HG02798 (cell line): ENCODE measurements around the gene COX8A.
"Not testable (repeated sequence)": the region's sequence is repeated elsewhere in the genome, so short reads cannot be mapped to it uniquely, and the experiment has no call there.

Experiments used
- ATAC-seq: cut with Tn5 transposase; IDR thresholded peaks from one replicate; pipeline ENCODE4 v1.9.1; 2021; ENCODE audit warnings: mild to moderate bottlenecking; ENCODE audit not compliant: unreplicated experiment, poor library complexity

Gene COX8A

GRCh38 chr11:63966444-63966843 is 8.0 kb upstream of the COX8A start:
- no peak for ATAC-seq

- no peak for ATAC-seq
These were observed 5.0 kb upstream of the COX8A start for GRCh38 chr11:63969461-63969860.

GRCh38 chr11:63970902-63971301 is 3.5 kb upstream of the COX8A start:
- ATAC-seq = no peak

GRCh38 chr11:63973912-63974258 is 535 bp upstream of the COX8A start:
- ATAC-seq = not testable (repeated sequence)

GRCh38 chr11:63978551-63979239 is 4.3 kb downstream of the COX8A start:
- ATAC-seq = no peak

GRCh38 chr11:63979426-63979825 is 5.0 kb downstream of the COX8A start:
- ATAC-seq = no peak

GRCh38 chr11:63985812-63986155 is 11.4 kb downstream of the COX8A start:
- ATAC-seq = peak; percentile 46

GRCh38 chr11:63986156-63986931 is 11.9 kb downstream of the COX8A start, which contains the start of gene OTUB1:
Gene OTUB1 (plus strand): TSS chr11:63986438. CDS start chr11:63986457, 19 bp downstream.
- peak; percentile 85 for ATAC-seq

- ATAC-seq = no peak
These were observed 12.6 kb downstream of the COX8A start for GRCh38 chr11:63986932-63987513.

GRCh38 chr11:63991558-63991957 is 17.1 kb downstream of the COX8A start:
- ATAC-seq = no peak

- no peak for ATAC-seq
These were observed 18.7 kb downstream of the COX8A start for GRCh38 chr11:63993100-63993499.

GRCh38 chr11:63993993-63994392 is 19.6 kb downstream of the COX8A start:
- ATAC-seq = no peak

GRCh38 chr11:63996512-63996911 is 22.1 kb downstream of the COX8A start:
- ATAC-seq = no peak

GRCh38 chr11:63997104-63997700 is 22.8 kb downstream of the COX8A start:
- ATAC-seq = no peak

GRCh38 chr11:63997801-63998337 is 23.4 kb downstream of the COX8A start:
- ATAC-seq = no peak

GRCh38 chr11:63998558-63999348 is 24.3 kb downstream of the COX8A start:
- no peak for ATAC-seq

- ATAC-seq = no peak
These were observed 25.1 kb downstream of the COX8A start for GRCh38 chr11:63999349-64000025.

GRCh38 chr11:64000026-64000739 is 25.8 kb downstream of the COX8A start:
- peak; percentile 55 for ATAC-seq
